Parathyroid adenoma (tissue), 2 donors: ENCODE results near the gene SENP2.

ENCODE experiments used
- H2AFZ ChIP-seq: fragments of 300-600 bp; sonication (generic); one replicate; pipeline ENCODE4 v1.7.0; 2017; ENCODE audit warnings: antibody characterized with exemption, mild to moderate bottlenecking
- H3K27ac ChIP-seq: fragments of 300-600 bp; sonication (generic); one replicate; pipeline ENCODE4 v1.7.0; 2017
- H3K27me3 ChIP-seq: fragments of 300-600 bp; sonication (generic); one replicate; pipeline ENCODE4 v1.7.0; 2017; ENCODE audit warnings: low read length; ENCODE audit not compliant: control insufficient read depth, insufficient read depth
- H3K36me3 ChIP-seq: fragments of 300-600 bp; sonication (generic); one replicate; pipeline ENCODE4 v1.7.0; 2017; ENCODE audit warnings: low read length; ENCODE audit not compliant: control insufficient read depth, insufficient read depth
- H3K4me1 ChIP-seq: fragments of 300-600 bp; sonication (generic); one replicate; pipeline ENCODE4 v1.7.0; 2017; ENCODE audit warnings: control low read depth
- H3K4me2 ChIP-seq: fragments of 300-600 bp; sonication (generic); one replicate; pipeline ENCODE4 v1.7.0; 2017; ENCODE audit warnings: low read length
- H3K4me3 ChIP-seq: fragments of 300-600 bp; sonication (generic); one replicate; pipeline ENCODE4 v1.7.0; 2017; ENCODE audit warnings: low read depth, low read length
- H3K79me2 ChIP-seq: fragments of 300-600 bp; sonication (generic); one replicate; pipeline ENCODE4 v1.7.0; 2017; ENCODE audit warnings: control low read depth
- H3K9ac ChIP-seq: fragments of 300-600 bp; sonication (generic); one replicate; pipeline ENCODE4 v1.7.0; 2017; ENCODE audit warnings: mild to moderate bottlenecking
- H3K9me3 ChIP-seq: fragments of 300-600 bp; sonication (generic); one replicate; pipeline ENCODE4 v1.7.0; 2017; ENCODE audit warnings: low read length; ENCODE audit not compliant: control insufficient read depth
- TF ChIP-seq, protein P1 (sequence below): fragments of 300-600 bp; sonication (generic); IDR thresholded peaks from one replicate; pipeline ENCODE4 v1.7.0; 2017; ENCODE audit warnings: antibody characterized with exemption, mild to moderate bottlenecking
- donor health status: primary hyperparathyroidism.

The SENP2 gene

DNA sequence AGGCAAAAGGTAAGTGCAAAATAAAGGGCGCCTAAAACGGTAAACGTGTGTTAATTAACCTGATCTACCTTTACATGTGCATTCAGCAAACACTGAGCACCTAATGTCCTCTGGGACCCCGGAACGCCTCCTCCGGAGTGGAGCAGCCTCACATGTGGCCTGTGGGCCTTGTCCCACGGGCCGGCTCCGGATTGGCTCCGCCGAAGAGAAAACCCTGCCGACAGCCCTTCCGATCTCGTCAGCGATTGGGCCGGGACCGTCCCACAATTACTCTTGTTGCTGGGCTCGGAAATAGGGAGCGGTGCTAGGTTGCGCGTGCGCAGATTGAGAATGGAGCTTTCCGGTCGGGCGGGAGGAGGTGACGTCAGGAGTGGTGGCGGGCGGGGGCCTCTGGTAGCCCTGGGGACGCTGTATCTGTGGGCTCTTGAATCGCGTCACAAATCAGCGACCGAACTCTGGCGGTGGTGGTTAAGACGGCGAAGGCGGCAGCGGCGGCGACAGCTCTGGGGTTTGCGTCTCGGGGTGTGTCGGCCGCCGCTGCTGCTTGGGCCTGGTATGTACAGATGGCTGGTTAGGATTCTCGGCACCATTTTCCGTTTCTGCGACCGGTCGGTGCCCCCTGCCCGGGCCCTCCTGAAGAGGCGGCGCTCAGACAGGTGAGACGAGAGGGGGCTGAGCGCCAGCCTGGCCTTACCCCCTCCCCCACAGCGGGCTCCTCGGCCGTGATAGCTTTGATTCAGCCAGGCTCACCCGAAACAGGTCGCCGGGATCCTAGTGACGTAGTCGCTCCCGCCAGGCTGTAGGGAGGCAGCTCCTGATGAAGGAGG, at the start of gene SENP2:
Gene SENP2 (plus strand): TSS at position 437 of the 827 bp plus-strand sequence. CDS start 119 bp downstream, at position 556.
- H3K79me2 ChIP-seq = peaks cover 19% of the 10 kb centered on the region
- TF ChIP-seq, protein P1, sequence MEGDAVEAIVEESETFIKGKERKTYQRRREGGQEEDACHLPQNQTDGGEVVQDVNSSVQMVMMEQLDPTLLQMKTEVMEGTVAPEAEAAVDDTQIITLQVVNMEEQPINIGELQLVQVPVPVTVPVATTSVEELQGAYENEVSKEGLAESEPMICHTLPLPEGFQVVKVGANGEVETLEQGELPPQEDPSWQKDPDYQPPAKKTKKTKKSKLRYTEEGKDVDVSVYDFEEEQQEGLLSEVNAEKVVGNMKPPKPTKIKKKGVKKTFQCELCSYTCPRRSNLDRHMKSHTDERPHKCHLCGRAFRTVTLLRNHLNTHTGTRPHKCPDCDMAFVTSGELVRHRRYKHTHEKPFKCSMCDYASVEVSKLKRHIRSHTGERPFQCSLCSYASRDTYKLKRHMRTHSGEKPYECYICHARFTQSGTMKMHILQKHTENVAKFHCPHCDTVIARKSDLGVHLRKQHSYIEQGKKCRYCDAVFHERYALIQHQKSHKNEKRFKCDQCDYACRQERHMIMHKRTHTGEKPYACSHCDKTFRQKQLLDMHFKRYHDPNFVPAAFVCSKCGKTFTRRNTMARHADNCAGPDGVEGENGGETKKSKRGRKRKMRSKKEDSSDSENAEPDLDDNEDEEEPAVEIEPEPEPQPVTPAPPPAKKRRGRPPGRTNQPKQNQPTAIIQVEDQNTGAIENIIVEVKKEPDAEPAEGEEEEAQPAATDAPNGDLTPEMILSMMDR = no peak
- peak within 1 kb of the TSS; percentile 93 for H3K9ac ChIP-seq
- peaks cover 4% of the 10 kb centered on the region for H3K4me1 ChIP-seq
- H2AFZ ChIP-seq = peak within 1 kb of the TSS; percentile 96
- H3K4me2 ChIP-seq = peak within 1 kb of the TSS; percentile 89
- H3K4me3 ChIP-seq = peak within 1 kb of the TSS; percentile 96
- no peaks in the 10 kb centered on the region for H3K9me3 ChIP-seq
- no peaks in the 10 kb centered on the region for H3K36me3 ChIP-seq
- H3K27ac ChIP-seq = peak within 1 kb of the TSS; percentile 95
- H3K27me3 ChIP-seq = no peaks in the 10 kb centered on the region

DNA sequence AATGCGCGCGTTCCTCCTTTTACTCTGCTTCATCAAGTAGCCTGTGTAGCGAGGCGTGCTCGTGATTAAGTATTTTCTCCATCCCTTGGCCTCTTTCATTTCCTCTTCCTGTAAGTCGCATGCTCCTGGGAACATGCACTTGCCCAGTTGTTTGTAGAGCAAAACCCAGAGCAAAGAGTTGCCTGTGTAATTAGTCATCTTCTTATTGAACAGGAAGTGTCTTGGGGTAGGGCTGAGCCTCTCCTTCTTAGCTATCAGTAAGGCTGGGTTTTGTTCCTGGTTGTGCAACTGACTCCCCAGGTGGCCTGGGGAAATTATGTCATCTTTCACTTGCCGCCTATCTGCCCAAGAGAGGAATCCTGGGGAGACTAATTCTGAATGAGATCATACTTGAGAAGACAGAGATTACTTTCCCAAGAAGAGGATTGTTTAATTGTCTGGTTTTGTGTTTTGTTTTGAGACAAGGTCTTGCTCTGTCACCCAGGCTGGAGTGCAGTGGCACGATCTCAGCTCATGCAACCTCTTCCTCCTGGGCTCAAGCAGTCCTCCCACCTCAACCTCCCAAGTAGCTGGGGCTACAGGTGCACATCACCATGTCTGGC, 48.6 kb upstream of the SENP2 start:
- Histone ChIP-seq H3K4me2 (no peak overlapping the region), H3K4me1 (no peaks in the 10 kb centered on the region), H3K27me3 (no peaks in the 10 kb centered on the region), H3K9ac (no peak overlapping the region), H3K9me3 (no peaks in the 10 kb centered on the region), H2AFZ (no peak overlapping the region), H3K79me2 (no peaks in the 10 kb centered on the region), H3K36me3 (no peaks in the 10 kb centered on the region), H3K4me3 (no peak overlapping the region), H3K27ac (no peak overlapping the region)
- TF ChIP-seq, protein P1 = no peak

DNA sequence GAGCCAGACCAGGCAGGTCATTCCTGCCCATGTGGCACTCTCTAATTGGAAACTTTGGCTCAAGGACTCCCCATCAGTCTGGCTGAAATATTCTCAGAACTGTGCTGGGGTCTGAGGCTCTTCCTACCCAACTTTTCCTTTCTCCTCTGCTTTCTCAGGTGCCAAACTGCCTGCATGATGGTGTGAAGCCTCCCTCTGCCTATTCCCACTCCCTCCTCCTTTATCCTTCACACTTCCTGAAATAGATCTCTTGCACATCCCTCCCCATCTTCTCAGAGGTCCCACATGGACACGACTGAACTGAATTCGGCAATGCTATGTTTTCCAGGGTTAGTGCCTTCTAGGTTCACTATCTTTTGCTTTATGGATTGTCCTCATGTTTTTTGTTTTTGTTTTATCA, 46.2 kb upstream of the SENP2 start:
- Histone ChIP-seq H2AFZ (no peak overlapping the region), H3K27ac (no peak overlapping the region), H3K4me3 (no peak overlapping the region), H3K4me1 (no peaks in the 10 kb centered on the region), H3K9ac (no peak overlapping the region), H3K4me2 (no peak overlapping the region), H3K27me3 (no peaks in the 10 kb centered on the region), H3K9me3 (no peaks in the 10 kb centered on the region), H3K36me3 (no peaks in the 10 kb centered on the region), H3K79me2 (no peaks in the 10 kb centered on the region)
- TF ChIP-seq, protein P1 = no peak

DNA sequence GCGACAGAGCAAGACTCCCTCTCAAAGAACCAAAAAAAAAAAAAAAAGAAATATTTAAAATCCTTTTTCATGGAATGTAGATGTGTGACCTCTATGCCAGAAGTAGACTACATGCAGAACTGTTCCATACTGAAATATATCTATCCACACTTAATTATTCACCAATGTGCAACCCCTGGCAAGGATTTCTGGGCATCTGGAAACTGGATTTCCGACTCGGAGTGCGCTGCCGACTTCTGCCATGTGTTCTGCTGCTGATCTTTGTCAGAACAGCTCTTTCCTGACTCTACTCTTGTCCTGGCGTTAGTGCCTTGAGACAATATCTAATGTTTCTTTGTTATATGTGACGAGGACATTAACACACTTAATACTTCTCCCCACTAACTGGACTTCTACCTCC, 45.4 kb upstream of the SENP2 start:
- Histone ChIP-seq H3K4me3 (no peak overlapping the region), H3K79me2 (no peaks in the 10 kb centered on the region), H3K27me3 (no peaks in the 10 kb centered on the region), H3K36me3 (no peaks in the 10 kb centered on the region), H3K4me2 (no peak overlapping the region), H3K9ac (no peak overlapping the region), H2AFZ (no peak overlapping the region), H3K4me1 (no peaks in the 10 kb centered on the region), H3K27ac (no peak overlapping the region), H3K9me3 (no peaks in the 10 kb centered on the region)
- TF ChIP-seq, protein P1 = no peak
